GM06990 (cell line): ENCODE measurements around the gene LDLRAD4.

ENCODE experiments used
- DNase-seq: peaks from one replicate; pipeline ENCODE4 v3.0.0-alpha.2; 2011; ENCODE audit not compliant: insufficient read length; ENCODE audit errors: extremely low read depth
- H3K27me3 ChIP-seq: replicated peaks from 2 replicates; pipeline ENCODE4 v1.6.0; 2011; ENCODE audit warnings: low read length; ENCODE audit not compliant: control insufficient read depth, insufficient read depth
- H3K36me3 ChIP-seq: 2 replicates; pipeline ENCODE4 v1.5.1; 2011; ENCODE audit warnings: low read length; ENCODE audit not compliant: control insufficient read depth, insufficient read depth
- H3K4me3 ChIP-seq: replicated peaks from 2 replicates; pipeline ENCODE4 v1.5.1; 2011; ENCODE audit warnings: low read depth, mild to moderate bottlenecking, control low read depth, low read length
- TF ChIP-seq, protein P1 (sequence below): IDR thresholded peaks from 2 replicates; pipeline ENCODE4 v1.5.1; 2011; ENCODE audit warnings: low read length, control low read depth, mild to moderate bottlenecking, inconsistent platforms; ENCODE audit not compliant: insufficient read depth, poor library complexity, severe bottlenecking

Gene LDLRAD4

DNA sequence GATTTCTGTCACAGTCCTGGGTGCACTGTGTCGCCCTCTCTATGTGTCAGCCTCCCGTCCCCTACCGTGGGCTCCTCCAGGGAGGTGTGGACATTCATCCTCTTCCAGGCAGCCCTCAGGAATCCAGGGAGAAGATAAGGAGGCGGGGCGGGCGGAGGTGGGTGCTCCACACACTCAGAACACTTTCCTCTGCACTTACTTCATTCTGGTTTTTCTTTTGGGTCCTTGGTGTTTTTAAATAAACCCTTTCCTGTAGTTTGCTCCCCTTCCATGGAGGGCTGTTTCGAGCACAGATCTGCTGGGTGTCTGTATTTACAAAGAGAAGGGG, 323.9 kb downstream of the LDLRAD4 start:
- TF ChIP-seq, protein P1, sequence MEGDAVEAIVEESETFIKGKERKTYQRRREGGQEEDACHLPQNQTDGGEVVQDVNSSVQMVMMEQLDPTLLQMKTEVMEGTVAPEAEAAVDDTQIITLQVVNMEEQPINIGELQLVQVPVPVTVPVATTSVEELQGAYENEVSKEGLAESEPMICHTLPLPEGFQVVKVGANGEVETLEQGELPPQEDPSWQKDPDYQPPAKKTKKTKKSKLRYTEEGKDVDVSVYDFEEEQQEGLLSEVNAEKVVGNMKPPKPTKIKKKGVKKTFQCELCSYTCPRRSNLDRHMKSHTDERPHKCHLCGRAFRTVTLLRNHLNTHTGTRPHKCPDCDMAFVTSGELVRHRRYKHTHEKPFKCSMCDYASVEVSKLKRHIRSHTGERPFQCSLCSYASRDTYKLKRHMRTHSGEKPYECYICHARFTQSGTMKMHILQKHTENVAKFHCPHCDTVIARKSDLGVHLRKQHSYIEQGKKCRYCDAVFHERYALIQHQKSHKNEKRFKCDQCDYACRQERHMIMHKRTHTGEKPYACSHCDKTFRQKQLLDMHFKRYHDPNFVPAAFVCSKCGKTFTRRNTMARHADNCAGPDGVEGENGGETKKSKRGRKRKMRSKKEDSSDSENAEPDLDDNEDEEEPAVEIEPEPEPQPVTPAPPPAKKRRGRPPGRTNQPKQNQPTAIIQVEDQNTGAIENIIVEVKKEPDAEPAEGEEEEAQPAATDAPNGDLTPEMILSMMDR = no peak
- no peak for DNase-seq
- H3K4me3 ChIP-seq = no peak overlapping the region
- H3K36me3 ChIP-seq = no peaks in the 10 kb centered on the region
- H3K27me3 ChIP-seq = no peaks in the 10 kb centered on the region; the same call in none of the 2 replicates

DNA sequence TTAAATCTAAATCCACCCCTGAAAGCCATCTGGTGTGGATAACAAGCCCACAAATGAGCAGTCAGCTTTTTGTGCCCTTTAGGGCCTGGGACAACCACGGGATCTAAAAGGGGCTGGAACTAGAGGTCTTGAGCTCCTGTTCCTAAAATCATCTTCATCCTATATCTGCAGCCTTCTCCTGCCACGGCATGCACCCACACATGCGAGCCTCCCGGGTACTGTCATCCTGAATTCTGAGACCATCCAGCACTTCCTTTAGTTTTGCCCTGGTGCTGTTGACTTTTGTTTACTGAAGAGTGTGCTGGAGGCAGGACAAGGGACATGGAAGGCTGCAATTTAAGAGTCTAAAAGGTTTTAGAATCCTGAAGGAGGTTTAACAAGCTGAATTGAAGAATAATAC, 324.6 kb downstream of the LDLRAD4 start:
- TF ChIP-seq, protein P1 = no peak
- H3K27me3 ChIP-seq = no peaks in the 10 kb centered on the region; the same call in none of the 2 replicates
- H3K36me3 ChIP-seq = no peaks in the 10 kb centered on the region
- no peak for DNase-seq
- H3K4me3 ChIP-seq = no peak overlapping the region

DNA sequence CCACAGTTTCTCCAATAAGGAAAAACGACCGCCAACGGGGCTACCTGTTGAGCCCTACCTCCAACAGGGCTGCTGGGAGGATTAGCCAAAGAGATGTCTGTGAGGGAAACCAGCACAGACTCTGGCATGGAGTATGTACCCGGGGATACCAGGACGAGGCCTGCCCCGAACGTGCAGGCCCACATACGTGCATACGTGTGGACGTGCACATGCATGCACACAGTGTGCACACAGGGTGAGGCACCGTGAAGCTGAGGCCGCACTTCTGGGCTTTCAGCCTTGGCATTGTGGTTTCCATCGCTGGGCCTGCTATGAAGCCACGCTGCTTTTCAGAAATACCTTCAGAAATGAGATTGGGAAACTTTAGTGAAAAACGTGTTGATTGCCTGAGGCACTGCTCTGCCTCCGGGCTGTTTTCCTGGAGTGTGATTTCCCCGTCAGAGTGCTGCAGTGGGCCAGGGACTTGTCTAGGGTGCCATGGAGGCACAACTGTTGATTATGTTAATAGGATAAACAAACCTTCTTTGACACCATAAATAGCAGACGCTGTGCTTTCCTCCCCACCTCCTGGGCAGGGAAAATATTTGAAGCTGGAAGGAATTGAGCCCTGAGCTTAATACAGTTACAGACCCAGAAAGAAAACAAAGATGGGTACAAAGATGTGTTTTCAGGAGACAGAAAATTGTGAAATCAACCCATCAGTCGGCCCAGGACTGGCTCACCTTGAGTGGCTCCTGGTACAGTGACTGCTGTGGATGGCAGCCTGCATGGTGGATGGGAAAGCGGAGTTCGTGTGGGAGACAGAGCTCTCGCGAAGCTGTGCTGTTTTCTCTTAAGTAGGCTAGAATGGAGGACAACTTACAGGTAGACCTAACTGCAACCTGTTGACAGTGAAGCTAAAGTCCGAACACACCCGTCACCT, 325.5 kb downstream of the LDLRAD4 start:
- Histone ChIP-seq H3K27me3 (no peaks in the 10 kb centered on the region; the same call in none of the 2 replicates), H3K36me3 (no peaks in the 10 kb centered on the region), H3K4me3 (no peak overlapping the region)
- no peak for DNase-seq
- TF ChIP-seq, protein P1 = no peak

DNA sequence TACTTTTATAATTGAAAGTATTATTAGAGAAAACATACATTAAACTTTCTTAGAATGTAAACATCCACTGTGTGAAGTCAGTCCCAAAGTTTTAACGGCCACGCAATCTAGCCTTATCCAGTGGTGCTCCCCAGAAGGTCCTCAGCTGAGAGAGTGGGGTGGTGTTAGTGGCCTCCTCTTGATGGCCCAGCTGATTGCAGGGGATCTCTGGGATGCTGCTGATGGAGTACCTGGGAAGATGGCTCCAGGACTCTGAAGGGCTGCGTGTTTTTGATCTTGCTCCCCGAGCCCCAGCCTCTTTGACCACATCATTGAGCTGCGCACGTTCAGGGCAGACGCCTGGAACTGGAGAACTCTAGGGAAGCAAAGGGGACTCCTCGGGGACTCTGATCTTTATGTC, 326.4 kb downstream of the LDLRAD4 start:
- no peak for DNase-seq
- no peaks in the 10 kb centered on the region; the same call in 1 of the 2 replicates for H3K27me3 ChIP-seq
- H3K4me3 ChIP-seq = no peak overlapping the region
- no peaks in the 10 kb centered on the region for H3K36me3 ChIP-seq
- TF ChIP-seq, protein P1 = no peak

DNA sequence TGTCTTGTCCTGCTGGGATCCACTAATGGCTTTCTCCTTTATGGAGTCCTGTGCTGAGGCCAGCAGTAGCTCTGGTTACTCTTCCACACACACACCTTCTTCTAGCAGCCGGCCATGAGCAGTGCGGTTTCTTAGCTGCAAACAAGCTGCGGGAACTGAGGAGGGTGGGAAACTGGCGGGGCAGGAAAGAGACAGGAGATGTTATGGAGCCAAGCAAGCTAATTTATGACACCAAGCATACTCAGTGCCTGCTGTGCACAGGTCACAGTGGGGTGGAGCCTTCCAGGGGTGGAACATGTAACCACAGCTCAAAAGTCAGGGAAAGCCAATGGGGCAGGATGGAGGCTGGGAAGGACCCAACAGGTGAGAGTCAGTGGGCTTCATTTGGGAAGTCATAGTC, 327.0 kb downstream of the LDLRAD4 start:
- Histone ChIP-seq H3K36me3 (no peaks in the 10 kb centered on the region), H3K4me3 (no peak overlapping the region), H3K27me3 (no peaks in the 10 kb centered on the region; the same call in 1 of the 2 replicates)
- DNase-seq = no peak
- TF ChIP-seq, protein P1 = no peak

DNA sequence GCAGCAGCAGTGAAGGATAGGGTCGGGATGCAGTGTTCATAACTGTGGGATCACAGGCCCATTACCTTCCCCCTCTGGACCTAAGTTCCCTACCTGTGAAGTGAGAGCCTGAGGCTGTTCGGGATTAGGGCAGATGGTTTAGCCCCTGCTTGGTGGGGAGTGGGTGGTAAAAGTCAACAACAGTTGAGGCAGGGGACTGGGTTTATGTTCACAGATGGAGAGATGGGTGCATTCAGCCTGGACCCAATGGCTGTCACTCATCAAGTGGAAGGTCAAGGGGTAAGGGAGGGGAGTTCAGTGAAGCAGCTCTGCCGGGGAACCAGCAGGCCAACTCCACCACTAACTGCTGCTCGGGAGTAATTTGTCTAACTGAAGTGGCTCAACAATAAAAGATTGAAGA, 327.4 kb downstream of the LDLRAD4 start:
- TF ChIP-seq, protein P1 = no peak
- H3K27me3 ChIP-seq = no peaks in the 10 kb centered on the region; the same call in 1 of the 2 replicates
- DNase-seq = no peak

More for the DNA sequence above, 327.4 kb downstream of the LDLRAD4 start:
- no peak overlapping the region for H3K4me3 ChIP-seq
- H3K36me3 ChIP-seq = no peaks in the 10 kb centered on the region
